Measurements from ENCODE around the gene C14orf180.

C14orf180 gene

DNA sequence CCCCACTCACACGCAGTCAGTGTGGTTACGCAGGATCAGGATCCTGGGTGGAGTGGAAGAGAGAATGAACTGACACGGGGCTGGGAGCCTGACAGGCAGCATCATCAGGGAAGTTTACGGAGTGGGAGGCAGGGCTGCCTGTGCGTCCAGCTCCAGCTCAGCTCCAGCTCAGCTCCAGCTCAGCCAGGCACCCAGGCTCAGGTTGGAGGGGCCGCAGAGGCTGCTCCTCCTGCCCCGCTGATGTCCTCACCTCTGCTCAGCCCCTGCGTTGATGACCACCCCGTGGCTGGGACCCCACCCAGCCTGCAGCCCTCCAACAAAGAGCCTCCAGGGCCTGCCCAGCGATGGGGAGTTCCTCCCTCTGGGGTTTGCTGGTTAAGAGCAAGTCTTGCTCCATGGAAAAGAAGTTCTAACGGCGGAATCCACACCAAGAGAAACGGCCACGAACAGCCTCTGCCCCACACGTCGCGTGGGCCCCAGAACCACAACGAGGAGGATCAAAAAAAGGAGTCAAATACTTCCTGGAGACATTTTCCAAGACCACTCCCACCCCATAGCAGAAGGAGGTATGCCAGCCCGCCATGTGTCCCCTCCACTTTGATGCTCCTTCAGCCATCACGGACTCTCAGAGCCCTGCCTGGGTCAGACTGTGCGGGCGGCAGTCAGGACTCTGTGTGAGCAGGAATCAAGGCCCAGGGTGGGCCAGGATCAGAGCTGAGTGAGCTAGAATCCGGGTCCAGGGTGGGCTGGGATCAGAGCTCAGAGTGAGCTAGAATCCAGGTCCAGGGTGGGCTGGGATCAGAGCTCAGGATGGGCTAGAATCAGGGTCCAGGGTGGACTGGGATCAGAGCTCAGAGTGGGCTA, 17.7 kb upstream of the C14orf180 start:
- DNase-seq (ENCODE audit: low read depth in 2 of 2) = no peak

DNA sequence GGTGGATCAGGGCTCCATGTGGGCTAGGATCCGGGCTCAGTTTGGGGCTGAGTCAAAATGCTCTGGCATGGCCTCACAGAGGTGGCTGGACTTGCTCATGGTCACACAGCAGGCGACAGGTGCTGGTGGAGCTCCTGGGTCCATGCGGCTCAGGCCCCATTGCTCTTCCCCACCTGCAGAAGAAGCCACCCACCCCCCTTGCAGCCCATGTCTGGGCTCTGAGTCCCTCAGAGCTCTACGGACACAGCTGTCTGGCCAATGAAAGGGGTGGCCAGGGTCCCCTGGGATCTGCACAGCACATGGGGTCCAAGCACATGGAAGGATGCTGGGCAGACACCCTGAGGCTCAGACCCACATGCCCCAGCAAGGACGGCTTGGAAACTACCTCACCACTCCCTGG, 17.0 kb upstream of the C14orf180 start:
- DNase-seq (ENCODE audit: low read depth in 2 of 2) = no peak

DNA sequence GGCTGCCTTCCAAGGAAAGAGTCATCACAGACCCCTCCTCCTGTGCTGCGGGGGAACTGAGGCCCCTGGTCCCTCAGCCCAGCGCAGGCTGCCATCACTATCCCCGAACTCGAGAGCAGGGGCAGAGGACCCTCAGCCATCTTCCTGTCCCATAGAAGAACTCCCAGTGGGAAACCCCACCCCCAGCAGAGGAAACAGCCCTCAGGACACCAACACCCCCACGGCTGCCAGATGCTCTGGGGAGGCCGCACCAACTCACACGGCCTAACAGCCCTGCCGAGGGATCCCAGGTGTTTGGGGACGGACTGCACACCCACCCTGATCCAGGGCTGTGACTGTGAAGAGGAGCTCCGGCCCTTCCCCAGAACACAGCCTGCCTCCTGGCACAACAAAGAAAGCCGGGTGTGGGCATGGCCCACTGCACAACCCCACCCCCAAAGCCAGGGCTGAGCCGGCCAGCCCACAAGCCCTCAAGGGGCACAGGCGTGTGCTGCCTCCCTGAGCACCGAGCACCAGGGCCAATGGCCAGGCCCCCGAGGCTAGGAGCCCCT, 16.3 kb upstream of the C14orf180 start:
- DNase-seq (ENCODE audit: low read depth in 2 of 2) = no peak

DNA sequence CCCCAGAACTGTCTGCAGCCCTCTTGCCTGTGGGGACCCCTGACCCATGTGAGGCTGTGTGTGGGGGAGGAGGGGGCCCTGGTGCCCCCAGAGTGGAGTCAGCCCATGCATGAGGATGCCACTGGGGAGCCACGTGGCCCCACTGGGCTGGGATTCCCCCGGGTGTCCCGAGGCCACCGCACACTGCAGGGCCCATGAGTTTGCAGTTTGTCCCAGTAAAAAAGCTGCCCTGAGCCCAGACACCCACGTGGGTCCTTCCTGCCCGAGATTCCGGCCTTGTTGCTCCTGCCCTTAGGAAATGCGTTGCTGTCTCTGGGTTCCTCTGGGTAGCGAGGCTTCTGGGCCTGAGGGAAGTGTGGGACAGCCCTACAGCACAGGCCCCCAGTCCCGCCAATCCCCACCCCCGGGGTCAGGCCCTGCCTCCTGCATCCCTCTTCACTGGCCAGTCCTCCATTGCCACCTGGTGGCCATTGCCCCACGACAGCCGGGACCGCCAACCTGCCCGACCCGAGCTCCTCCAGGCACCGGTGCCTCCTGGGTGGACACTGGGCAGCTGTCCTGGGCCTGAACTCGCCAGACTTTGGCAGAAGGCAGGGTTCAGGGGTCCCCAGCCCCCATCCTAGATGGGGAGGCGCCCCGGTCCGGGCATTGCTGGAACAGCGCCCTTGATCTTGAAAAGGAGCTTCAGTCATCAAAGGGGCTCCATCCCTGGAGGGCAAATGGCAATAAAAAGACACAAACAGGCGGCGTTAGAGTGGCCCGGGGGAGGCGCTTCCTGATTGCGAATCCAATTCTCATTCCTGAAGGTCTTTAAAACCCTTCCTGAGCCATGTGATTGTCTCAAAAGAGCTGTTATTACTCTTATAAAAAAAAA, 15.6 kb upstream of the C14orf180 start:
- DNase-seq (ENCODE audit: low read depth in 2 of 2) = peak; percentile 47 to 49

DNA sequence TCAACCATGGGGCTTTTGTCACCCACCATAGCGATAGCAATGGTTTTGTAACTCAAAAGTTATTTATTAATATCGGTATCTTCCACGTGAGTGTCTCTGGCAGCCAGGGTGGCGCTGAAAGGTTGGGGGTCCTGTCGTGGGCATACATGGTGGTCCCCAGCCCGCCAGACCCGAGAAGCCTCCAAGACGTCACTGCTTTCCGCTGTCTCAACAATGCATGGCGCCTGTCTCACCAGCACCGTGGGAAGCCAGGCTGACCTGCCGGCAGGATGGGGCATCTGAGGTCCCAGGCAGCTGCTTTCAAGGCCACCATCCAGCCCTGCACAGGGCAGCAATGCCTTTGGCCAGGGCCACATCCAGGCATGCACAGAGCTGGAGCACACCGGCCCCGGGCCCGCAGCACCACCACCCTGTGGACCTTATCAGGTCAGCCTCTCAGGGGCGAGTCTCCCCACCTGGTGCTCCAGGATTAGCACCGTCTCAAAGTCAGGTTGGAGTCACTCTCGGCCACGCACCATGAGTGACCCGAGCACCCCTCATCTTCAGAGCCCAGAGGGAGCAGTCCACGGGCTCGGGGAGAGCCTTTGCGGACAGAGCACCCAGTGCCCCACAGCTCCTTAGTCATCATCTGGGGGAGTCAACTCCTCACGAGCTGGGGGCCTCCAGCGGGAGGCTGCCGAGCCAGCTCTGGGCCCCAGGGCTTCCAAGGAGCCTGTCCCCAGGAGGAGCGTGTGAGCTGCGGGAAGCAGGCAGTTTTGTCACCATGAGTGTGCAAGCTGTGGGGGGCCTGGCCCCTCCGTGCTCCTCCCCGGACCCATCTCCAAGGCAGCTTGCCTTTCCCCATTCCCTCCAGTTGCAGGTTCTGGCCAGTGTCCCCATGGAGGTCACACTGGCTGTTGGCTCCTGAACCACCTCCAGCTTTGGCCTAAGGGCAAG, 14.6 kb upstream of the C14orf180 start:
- DNase-seq (ENCODE audit: low read depth in 2 of 2) = no peak

DNA sequence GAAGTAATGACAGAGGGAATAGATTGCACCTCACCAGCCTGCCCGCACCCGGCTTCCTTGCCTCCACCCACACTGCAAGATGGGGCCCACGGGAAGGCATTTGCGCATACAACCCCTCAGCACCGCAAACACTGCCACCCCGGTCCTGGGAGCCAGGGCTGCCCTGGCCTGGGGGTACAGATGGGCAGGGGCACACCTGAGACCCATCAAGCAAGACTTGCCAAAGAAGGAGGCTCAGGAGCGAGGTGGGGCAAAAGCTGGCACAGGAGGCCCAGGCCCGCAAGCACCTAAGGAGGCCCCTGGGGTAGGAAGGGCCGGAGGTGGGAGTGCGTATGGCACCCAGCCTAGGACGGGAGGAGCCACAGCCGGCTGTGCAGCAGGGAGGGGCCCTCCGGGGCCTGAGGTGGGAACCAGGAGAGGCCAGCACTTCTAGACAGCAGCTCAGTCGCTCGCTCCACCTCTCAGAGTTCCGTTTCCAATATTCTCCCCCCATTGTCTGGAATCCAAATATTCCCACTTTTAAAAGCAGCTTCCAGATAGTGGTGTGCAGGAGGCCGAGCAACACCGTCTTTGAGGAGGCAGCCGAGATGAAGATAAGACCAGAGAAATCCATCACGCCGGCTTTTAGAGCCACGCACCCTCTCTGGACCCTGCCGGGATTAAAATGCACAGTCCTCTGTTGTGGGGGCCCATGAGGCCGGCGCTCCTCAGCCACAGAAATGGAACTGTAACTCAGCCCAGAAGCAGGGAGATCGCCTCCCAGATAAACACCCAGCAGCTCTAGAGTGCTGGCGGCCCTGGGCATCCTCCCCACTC, 12.2 kb upstream of the C14orf180 start:
- DNase-seq (ENCODE audit: low read depth in 2 of 2) = no peak

DNA sequence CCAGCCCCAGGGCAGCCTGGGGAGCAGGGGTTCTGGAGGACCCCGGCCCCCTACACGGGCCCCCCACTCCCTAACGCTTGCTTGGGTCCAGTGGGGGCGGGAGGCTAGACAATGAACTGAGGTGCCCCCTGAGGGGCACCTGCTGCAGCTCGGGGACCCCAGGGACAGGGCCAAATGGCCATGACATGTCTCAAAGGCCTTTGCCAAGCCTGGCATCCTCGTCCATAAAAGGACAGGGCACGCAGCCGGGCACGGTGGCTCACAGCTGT, 11.7 kb upstream of the C14orf180 start:
- DNase-seq (ENCODE audit: low read depth in 2 of 2) = no peak

DNA sequence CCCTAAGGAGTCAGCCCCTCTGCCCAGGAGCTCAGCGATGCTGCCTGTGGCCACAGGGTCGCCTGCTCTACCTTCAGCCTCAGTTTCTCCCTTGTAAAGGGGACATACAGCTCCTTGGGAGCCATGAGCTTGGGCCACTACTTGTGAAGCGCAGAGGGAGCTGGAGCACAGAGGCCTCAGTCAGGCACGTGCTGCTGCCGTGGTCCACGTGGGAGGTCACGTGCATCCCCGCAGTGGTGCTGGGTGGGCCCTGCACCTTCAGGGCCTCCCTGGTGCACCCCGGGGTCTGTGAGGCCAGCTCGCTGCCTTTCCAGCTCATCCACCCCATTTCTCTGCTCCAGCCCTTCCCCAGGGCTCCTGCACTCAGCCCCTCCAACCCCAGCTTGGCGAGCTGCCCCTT, 10.9 kb upstream of the C14orf180 start:
- no peak for DNase-seq (ENCODE audit: low read depth in 2 of 2)

DNA sequence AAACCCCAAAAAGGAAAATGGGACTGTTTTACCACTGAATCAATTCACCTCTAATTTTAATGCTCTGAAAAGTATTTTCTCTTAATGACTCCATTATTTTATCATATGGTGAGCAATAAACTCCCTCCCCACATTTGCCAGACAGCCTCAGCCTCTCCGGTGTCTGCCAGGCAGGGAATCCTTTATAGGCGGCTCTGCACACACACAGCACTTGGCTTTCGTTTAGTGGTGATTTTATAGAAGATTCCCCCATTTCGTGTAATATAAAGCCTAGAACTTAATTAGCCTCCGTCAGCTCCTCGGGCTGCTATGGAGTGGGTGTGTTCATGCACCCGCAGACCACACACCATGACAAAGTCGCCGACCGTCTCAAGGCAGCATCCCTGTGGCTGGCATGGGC, 10.1 kb upstream of the C14orf180 start:
- DNase-seq (ENCODE audit: low read depth in 2 of 2) = no peak

DNA sequence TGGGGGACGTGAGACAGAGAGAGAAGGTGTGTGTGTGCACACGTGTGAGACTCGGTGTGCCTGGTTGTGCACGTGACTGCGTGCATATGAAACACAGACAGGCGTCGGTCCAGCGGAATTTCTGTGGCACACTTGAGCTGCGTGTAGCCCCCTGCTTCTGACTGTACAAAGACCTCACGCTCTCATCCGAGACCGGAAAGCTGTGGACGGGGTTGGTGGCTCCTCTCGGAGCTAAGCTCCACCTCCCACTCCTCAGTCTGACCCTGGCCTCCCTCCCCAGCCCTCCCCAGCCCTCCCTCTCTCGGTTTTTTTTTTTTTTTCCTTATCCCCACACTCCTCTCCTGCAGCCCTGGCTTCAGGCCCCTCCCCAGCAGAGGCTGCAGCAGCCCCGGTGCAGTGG, 8.3 kb upstream of the C14orf180 start:
- no peak for DNase-seq (ENCODE audit: low read depth in 2 of 2)

DNA sequence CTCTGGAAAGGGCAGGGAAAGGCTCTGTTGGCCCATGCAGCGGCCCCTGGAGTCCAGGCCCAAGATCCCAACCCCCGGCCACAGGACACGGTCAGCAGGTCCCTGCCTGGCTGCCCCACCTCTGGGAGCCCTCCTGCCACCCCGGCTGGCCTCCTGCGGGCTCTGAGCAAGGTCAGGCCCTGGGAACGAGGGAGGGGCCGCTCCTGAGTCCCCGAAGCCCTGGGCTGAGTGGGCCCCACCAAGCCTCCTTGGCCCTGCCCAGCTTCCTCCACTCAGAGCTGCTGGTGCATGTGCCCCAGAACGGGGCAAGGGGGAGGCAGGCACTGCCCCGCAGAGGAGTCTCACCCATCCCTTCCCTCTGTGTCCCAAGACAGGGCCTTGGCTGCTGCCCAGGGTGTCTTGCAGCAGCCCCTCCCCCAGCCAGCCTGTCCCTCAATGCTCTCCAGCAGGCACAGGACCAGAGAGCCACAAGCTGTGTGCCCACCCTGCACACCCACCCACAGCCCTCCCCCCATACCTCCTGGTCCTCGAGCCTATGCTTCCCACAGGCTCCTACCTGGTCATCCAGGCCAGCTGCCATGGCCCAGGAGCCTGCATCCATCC, 7.4 kb upstream of the C14orf180 start:
- DNase-seq (ENCODE audit: low read depth in 2 of 2) = no peak

DNA sequence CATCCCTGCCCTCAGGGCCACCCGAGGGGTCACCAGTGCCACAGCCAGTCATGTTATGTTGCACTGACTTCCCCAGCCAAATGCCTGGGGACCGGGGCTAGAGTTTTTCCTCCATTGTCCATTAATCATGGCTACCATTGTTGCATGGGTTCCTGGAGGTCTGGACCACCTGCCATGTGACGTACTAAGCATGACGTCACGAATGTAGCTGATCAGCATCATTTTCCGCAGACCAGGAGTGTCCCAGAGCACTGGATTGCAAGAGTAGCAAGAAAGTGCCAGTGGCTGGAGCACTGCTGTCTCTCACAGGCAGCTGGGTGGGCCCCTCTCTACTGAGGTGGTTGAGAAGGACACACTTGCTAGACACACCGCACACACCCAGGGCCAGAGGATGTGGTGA, 6.9 kb upstream of the C14orf180 start:
- no peak for DNase-seq (ENCODE audit: low read depth in 2 of 2)

DNA sequence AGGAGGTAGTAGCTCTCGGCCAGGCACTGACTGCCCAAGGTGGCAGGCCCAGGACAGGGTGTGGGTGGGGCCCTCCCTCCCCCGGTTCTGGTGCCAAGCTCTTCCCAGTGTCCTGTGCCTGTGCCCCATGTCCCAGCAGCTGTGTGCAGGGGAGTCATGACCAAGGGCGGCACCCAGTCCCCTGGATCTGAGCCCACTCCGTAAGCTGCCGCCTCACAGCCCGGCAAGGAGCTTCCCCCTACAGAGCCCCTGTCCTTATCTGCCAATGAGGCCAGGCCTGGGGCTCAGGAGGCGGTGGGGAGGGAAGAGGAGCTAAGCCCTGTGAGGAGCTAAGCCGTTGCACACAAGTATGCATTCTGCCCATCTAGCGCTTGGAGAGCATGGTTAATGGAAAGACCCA, 5.6 kb upstream of the C14orf180 start:
- DNase-seq (ENCODE audit: low read depth in 2 of 2) = no peak

DNA sequence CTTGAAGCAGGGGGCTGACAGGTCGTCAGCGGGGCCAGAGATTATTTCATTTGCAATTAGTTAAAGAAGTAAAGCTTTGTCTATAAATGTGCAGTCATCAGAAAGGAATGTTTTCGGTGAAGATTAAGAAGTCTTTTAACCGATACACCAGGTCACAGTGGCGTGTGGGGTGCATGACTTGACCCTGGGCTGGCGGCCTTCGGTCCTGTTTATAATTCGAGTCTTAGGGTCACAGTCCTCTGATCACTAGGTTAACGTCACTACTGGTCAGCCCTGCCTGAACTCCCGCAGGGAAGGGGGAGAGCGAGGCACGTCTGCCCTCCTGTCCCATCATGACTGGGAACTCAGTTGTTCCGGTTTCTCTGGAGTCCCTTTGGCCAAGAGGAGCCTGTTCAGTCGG, 5.0 kb upstream of the C14orf180 start:
- no peak for DNase-seq (ENCODE audit: low read depth in 2 of 2)

DNA sequence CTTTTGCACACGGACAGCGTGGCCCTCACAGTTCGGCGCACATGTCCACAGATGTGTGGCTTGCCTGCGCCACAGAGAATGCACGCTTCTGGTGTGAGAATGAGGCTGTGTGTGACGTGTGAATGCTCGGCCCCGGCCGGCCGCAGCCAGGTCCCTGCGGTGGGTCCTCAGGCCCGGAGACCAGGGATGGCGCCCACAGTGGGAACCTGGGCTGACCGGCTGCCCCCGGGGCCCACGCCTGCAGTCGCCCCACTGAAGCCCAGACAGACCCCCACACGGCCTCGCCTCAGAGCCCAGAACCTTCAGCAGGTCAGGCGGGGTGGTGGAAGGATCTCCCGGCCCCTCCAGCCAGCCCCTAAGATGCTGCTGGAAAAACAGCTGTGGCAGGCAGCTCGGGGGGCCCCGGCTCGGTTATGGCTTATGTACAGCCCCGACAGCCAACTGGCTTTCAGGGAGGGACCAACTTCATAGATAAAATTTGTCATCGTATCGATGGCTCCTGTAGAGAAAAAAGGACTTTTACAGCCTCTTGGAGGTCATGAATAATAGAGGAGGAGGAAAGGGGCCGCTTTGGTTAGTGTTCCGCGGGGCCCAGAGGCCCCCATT, 4.5 kb upstream of the C14orf180 start:
- no peak for DNase-seq (ENCODE audit: low read depth in 2 of 2)

DNA sequence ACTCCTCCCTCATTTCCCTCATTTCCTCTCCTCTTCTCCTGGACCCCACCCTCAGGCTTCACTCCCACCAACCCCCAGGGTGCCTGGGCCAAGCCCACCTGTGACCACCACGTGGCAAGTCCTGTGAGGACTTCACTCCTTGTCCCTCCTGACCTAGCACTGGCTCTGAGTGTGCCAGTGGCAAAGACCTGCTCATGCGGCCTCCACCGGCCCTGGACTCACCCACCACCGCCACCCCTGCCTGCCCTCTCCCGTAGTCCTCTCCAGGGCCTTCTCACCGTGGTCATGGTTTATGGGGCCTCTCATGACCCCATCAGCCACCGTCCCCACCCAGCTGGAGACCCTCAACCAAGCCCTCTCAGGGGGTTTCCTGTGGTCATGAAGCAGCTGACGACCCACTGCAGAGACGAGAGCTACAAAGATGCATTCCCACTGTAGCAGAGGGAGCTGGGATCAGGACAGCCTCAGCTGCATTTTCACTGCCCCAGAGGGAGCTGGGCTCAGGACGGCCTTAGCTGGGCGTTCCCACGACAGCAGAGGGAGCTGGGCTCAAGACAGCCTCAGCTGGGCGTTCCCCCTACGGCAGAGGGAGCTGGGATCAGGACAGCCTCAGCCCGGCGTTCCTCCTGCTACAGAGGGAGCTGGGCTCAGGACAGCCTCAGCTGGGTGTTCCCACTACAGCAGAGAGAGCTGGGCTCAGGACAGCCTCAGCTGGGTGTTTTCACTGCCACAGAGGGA, 3.2 kb upstream of the C14orf180 start:
- no peak for DNase-seq (ENCODE audit: low read depth in 2 of 2)

DNA sequence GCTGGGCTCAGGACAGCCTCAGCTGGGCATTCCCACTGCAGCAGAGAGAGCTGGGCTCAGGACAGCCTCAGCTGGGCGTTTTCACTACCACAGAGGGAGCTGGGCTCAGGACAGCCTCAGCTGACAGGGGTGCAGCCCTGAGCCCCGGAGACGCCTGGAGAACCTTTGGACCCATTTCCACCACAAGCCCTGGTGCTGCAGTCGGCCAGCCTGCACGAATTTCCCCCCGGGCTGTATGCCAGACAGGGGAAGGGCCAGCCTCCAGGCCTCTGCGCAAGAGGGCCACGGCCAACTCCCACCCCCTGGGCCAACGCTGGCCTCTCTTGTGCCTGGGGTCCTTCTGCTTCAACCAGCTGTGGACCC, 2.6 kb upstream of the C14orf180 start:
- DNase-seq (ENCODE audit: low read depth in 2 of 2) = no peak

DNA sequence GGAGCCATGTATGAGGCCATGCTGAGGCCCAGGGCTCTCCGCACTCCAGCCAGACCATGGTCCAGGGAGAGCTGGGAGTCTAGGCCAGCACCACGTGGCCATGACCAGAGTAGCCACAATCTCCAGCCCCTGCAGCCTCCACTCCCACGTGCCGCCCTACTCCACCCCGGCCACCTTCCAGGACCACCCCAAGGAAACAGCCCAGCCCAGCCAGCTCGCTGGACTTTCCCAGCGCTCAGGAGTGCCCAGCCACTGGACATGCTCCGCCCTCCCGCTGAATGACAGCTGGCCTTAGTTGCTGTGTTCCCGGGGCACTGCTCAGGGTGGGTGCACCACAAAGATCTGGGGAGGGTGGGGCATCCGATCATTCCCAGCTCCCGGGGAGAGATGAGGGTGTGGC, 2.1 kb upstream of the C14orf180 start:
- no peak for DNase-seq (ENCODE audit: low read depth in 2 of 2)

DNA sequence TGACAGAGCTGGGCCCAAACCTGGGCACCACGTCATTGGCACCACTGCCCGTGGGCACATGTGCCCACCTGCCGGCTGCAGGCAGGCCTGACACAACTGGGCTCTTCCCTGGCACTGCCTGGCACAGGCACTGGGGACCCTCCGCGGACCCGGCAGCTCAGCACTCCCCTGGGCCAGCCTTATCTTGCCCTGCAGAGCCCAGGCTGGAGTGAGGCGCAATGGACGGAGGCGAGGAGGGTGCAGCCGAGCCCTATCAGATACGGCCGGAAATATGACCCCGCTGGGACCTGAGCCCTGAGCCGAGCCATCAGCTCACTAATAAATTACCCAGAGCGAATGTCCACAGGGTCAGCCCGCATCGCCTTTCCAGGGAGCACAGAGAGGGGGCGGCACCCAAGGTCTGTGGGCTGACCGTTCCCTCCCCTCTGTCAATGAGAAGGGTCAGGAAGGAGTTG, 1.7 kb upstream of the C14orf180 start:
- no peak for DNase-seq (ENCODE audit: low read depth in 2 of 2)

All from stimulated activated CD8-positive, alpha-beta memory T cell treated with anti-CD3 and anti-CD28 coated beads, Interleukin-2, amount 100 ng/mL, for 48 hours (primary cell).